ENCODE data around the gene AGBL2.
A peak's percentile ranks its signal among the peaks of the same experiment; 100 is the strongest.
"Not testable (repeated sequence)": the region's sequence is repeated elsewhere in the genome, so short reads cannot be mapped to it uniquely, and the experiment has no call there.

AGBL2 gene, protein sequence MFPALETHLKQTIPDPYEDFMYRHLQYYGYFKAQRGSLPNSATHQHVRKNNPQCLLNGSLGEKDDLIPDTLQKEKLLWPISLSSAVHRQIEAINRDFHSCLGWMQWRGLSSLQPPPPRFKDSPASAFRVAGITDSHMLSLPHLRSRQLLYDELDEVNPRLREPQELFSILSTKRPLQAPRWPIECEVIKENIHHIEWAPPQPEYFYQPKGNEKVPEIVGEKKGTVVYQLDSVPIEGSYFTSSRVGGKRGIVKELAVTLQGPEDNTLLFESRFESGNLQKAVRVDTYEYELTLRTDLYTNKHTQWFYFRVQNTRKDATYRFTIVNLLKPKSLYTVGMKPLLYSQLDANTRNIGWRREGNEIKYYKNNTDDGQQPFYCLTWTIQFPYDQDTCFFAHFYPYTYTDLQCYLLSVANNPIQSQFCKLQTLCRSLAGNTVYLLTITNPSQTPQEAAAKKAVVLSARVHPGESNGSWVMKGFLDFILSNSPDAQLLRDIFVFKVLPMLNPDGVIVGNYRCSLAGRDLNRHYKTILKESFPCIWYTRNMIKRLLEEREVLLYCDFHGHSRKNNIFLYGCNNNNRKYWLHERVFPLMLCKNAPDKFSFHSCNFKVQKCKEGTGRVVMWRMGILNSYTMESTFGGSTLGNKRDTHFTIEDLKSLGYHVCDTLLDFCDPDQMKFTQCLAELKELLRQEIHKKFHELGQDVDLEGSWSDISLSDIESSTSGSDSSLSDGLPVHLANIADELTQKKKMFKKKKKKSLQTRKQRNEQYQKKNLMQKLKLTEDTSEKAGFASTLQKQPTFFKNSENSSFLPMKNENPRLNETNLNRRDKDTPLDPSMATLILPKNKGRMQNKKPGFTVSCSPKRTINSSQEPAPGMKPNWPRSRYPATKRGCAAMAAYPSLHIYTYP
- total RNA-seq = 3.9 to 6.6 (median 5.3) reads per million in 4 donors

DNA sequence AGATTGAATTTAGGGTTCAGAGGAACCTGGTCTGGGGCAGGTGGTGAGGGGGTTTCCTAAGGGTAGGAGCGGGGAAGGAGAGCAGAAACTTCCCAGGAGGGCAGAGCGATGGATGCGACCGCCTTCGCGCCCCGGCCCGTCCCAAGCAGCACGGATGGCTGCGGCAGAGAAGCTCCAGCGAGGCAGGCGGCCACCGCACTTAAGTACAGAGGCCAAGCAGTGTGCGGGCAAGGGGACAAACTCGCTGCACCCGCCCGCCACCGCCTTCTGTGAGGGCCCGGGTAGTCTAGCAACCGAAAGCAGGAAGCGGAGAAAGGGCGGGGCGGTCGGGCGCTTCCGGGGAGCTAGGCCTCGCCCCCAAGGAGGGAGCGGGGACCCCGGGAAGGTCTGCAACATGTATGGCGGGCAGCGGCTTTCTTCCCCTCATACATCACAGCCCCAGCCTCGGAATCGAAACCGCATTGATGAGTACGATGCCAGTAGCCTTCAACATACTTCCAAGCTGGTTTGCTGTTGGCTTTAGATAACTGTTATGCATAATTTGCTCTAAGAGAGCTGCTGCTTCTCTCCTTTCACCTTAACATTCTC lies at the start of gene AGBL2:
Gene AGBL2 (minus strand): TSS at position 288 of the 588 bp plus-strand sequence. CDS start 719 bp downstream, outside the sequence.
- DNase-seq = peak; percentile 65 to 85 (median 77)

- not testable (repeated sequence) for DNase-seq
Measured at GRCh38 chr11:47759291-47759690, 44.1 kb upstream of the AGBL2 start.

- DNase-seq = no peak
Measured at GRCh38 chr11:47756208-47756607, 41.0 kb upstream of the AGBL2 start.

DNA sequence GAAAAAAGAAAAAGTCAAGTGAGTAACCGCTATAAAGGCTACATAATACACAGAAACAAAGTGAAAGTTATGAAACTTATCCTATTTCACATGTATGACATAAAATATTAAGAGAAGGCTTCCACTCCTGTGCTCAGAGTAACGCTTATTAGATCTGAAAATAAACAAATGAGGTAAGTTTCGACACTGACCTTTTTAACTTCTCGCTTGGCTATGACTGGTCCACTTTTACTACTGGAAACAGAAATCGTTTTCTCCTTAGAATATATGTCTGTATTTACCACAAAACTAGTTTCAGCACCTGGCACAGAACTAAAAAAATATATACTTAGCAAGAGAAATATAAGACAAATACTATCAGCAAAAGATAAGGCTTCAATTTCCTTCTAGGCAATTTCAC lies 35.6 kb upstream of the AGBL2 start:
- DNase-seq = no peak

GRCh38 chr11:47742494-47742893 lies 27.3 kb upstream of the AGBL2 start:
- DNase-seq = not testable (repeated sequence)

DNA sequence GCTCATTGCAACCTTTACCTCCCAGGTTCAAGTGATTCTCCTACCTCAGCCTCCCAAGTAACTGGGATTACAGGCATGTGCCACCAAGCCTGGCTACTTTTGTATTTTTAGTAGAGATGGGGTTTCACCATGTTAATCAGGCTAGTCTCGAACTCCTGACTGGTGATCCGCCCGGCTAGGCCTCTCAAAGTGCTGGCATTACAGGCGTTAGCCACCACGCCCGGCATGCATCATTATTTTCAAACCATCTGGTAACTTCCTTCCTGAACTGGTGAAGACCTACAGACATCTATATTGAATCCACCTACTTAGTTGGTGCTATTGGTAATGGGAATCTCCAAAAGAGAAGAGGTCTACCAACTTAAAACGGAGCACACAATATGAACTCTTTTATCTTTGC lies 22.6 kb upstream of the AGBL2 start:
- not testable (repeated sequence) for DNase-seq

- DNase-seq = no peak
Measured at GRCh38 chr11:47732271-47732670, 17.1 kb upstream of the AGBL2 start.

GRCh38 chr11:47731475-47731874 lies 16.3 kb upstream of the AGBL2 start:
- DNase-seq = no peak

- no peak for DNase-seq
Measured at GRCh38 chr11:47726878-47727514, 11.8 kb upstream of the AGBL2 start.

- DNase-seq = no peak
Measured at GRCh38 chr11:47726118-47726442, 10.9 kb upstream of the AGBL2 start.

GRCh38 chr11:47725442-47726117 lies 10.4 kb upstream of the AGBL2 start:
- no peak for DNase-seq

DNA sequence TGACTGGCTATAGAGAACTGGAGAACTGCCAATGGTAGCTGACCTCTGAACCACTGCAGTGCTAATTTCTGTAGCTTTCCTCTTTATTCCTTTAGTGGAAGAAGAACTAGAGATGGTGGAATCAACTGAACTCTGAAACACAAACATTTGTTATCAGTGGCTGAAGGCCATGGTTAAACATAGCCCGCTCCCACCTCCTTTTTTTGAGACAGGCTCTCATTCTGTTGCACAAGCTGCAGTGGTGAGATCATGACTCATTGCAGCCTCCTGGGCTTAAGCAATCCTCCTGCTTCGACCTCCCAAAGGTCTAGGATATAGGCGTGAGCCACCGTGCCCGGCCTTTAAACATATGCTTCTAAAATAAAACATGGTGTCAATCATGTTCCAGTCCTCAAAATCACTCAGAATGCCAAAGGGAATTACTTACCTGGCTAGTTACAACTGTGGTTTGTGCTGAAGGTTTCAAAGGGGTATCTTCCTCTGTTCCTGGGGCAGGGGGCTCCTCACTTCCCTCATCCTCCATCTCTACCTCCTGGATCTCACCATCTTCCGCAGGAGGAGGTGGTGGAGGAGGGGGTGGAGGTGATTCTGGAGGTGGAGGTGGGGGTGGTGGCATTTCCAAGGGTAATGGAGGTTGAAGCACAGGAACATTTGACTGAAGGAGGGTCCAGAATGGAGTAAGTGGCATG lies 9.0 kb upstream of the AGBL2 start:
- DNase-seq = no peak

DNA sequence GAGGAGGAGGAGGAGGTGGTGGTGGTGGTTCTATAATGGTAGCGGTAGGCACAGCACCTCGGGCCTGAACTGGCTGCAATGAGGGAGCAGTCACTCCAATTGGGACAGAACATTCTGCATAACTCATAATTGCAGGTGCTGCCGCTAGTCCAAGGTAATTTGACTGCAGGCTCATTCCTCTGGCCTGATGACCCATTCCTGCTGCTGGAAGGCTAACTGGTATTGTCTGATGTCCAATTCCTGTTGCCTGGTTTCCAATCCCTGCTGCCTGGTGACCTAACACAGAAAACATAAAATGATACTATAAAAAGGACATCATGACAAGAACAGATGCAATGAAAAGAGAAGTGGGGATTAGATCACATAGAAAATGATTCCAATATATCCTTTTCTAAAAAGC lies 7.9 kb upstream of the AGBL2 start:
- DNase-seq = no peak

GRCh38 chr11:47720651-47721050 lies 5.5 kb upstream of the AGBL2 start:
- DNase-seq = no peak

DNA sequence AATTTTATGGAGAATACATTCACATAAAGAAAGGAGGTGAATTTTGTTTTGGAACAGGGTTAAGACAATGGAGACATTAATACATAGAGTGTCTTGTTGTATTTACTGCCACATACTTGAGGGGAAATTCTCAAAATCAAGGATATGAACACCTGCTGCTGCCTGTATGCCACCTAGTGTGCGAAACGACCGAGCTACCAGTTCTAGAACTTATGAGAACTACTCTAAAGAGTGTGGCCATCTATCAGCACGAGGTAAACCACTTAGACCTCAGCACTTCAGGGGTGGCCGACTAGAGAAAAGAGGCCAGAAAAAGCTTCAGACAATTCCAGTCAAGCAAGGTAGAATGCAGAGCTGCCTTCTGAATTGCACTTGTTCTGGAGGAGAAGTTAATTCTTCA lies 1.5 kb upstream of the AGBL2 start:
- DNase-seq = no peak

DNA sequence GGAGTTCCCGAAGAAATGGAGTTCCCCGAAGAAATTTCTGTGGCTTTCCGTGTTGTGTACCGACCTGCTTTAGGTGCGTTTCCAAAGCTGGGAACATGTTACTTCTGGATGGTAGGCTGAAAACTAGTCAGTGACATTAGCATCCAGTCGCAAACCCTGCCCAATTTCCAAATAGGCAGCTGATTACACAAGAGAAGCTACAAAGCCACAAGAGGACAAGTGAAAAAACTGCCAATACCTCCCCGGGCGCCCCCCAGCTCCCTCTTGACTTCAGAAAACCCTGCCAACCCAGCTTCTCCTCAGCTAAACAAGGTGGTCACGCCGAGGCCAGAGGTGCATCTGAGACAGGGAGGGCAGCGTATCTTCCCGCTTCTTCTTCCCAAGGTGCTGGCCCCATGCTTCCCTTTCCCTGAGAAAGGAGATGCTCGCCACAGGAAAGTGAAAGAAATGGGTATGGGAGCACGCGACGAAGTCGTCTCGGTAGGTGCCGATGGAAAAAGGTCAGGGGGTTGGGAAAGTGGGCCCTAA lies 551 bp downstream of the AGBL2 start:
- DNase-seq = no peak

- DNase-seq = no peak
Measured at GRCh38 chr11:47711816-47712215, 3.4 kb downstream of the AGBL2 start.

GRCh38 chr11:47711225-47711624 lies 3.9 kb downstream of the AGBL2 start:
- DNase-seq = no peak

GRCh38 chr11:47707275-47707786 lies 7.8 kb downstream of the AGBL2 start:
- not testable (repeated sequence) for DNase-seq

DNA sequence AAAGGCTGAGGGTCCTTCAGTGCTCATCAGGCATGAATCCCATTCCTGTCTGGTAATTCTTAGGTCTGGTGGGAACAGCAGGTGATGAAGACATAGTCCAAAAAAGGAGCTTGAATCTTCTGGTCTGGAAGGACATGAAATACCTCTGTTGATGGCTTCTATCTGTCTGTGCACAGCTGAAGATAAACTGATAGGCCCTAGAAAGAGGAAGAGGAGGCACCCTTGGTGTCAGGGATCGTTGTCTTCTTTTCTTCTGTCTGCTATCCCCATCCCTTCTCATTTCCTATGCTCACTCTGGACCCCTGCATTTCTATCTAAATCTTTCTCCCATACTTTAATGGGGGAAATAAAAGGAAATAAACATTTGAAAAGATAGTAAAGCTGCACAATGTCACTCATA lies 9.4 kb downstream of the AGBL2 start:
- no peak for DNase-seq

GRCh38 chr11:47691979-47692378 lies 23.2 kb downstream of the AGBL2 start:
- DNase-seq = no peak

Measured in T-helper 1 cell (primary cell).